A673 (cell line): ENCODE data around the gene CCDC197. TPM values are rescaled to one million over a fixed set of nuclear protein-coding genes. Genes with fewer than 3 reads are reported as not detected.

Experiments used
- BruUV-seq: library from RNA; stranded (reverse); fragments of 400-500 nt; replicated peaks from 2 replicates; lab custom pipeline; 2021; lab: Mats Ljungman, UMichigan
- CTCF ChIA-PET: fragments of 300-600 bp; sonication (Branson Sonifier 250); formaldehyde crosslinking; loops from one replicate; lab custom pipeline; 2022; ENCODE audit warnings: antibody characterized with exemption; lab: Charles Lee
- POLR2A ChIA-PET: fragments of 300-600 bp; sonication (Branson Sonifier 250); formaldehyde crosslinking; loops from one replicate; lab custom pipeline; 2022; ENCODE audit warnings: antibody characterized with exemption; ENCODE audit not compliant: low non-redundant PET; lab: Charles Lee
- DNase-seq: peaks from one replicate; pipeline ENCODE4 v3.0.0-alpha.2; 2015; ENCODE audit warnings: low spot score
- H3K27ac ChIP-seq: fragments of 200-600 bp; sonication (generic); 2 replicates; pipeline ENCODE4 v1.5.1; 2016; ENCODE audit warnings: mixed run types, low read depth, mild to moderate bottlenecking, mixed read lengths, antibody characterized with exemption, low read length; ENCODE audit not compliant: poor library complexity, severe bottlenecking
- H3K27me3 ChIP-seq: fragments of 200-600 bp; sonication (generic); replicated peaks from 2 replicates; pipeline ENCODE4 v1.6.1; 2017; ENCODE audit warnings: mixed run types, low read depth, mild to moderate bottlenecking, mixed read lengths, antibody characterized with exemption, low read length; ENCODE audit not compliant: insufficient read depth, poor library complexity
- H3K36me3 ChIP-seq: fragments of 200-600 bp; sonication (generic); 2 replicates; pipeline ENCODE4 v1.6.1; 2016; ENCODE audit warnings: mixed run types, mild to moderate bottlenecking, mixed read lengths, antibody characterized with exemption, low read length; ENCODE audit not compliant: insufficient read depth, poor library complexity, severe bottlenecking
- H3K4me1 ChIP-seq: fragments of 200-600 bp; sonication (generic); 2 replicates; pipeline ENCODE4 v1.6.1; 2017; ENCODE audit warnings: mixed run types, mild to moderate bottlenecking, mixed read lengths, antibody characterized with exemption, low read length; ENCODE audit not compliant: insufficient read depth, poor library complexity, severe bottlenecking
- H3K4me3 ChIP-seq: fragments of 200-600 bp; sonication (generic); 2 replicates; pipeline ENCODE4 v1.5.1; 2016; ENCODE audit warnings: low read depth, mixed run types, mild to moderate bottlenecking, mixed read lengths, low read length; ENCODE audit not compliant: poor library complexity, severe bottlenecking
- H3K9me3 ChIP-seq: fragments of 200-600 bp; sonication (generic); 2 replicates; pipeline ENCODE4 v1.6.1; 2016; ENCODE audit warnings: mixed run types, low read depth, mild to moderate bottlenecking, mixed read lengths, antibody characterized with exemption, low read length; ENCODE audit not compliant: poor library complexity, severe bottlenecking
- CTCF ChIP-seq: fragments of 300-800, 200-600 bp; sonication (generic); conservative IDR thresholded peaks from 2 replicates; pipeline ENCODE4 v1.5.1; 2017; ENCODE audit warnings: low read depth, mild to moderate bottlenecking, antibody characterized with exemption, low read length, moderate library complexity, mixed read lengths
- EZH2 ChIP-seq: fragments of 200-600 bp; sonication (generic); IDR thresholded peaks from 2 replicates; pipeline ENCODE4 v1.6.1; 2017; ENCODE audit warnings: borderline replicate concordance, low read depth, mild to moderate bottlenecking, mixed read lengths, antibody characterized with exemption, low read length; ENCODE audit not compliant: poor library complexity, severe bottlenecking
- intact Hi-C: fragments of 100-400 bp; cut with micrococcal nuclease; formaldehyde crosslinking; loops from one replicate; pipeline ENCODE4 v1.10.0; 2022; ENCODE audit not compliant: unreplicated experiment
- total RNA-seq: library from RNA; stranded (reverse); gene quantifications from 2 replicates; pipeline ENCODE4 v1.2.3, GENCODE V29; 2021

The CCDC197 gene
- total RNA-seq, 1 experiment from 2014 or later, result not detected

- POLR2A ChIA-PET, result no interaction called here
- CTCF ChIA-PET, result no interaction called here
- TF ChIP-seq EZH2, result no peak
- no peak for TF ChIP-seq CTCF
- Histone ChIP-seq H3K27me3 (no peaks in the 10 kb centered on the region), H3K4me3 (no peak overlapping the region), H3K27ac (no peak overlapping the region), H3K36me3 (no peaks in the 10 kb centered on the region), H3K4me1 (no peaks in the 10 kb centered on the region), H3K9me3 (no peaks in the 10 kb centered on the region)
- intact Hi-C loops, result no loop called here
- BruUV-seq, result no TSS peak
- no peak for DNase-seq
Observed at GRCh38 chr14:94040247-94040646, 43.1 kb downstream of the CCDC197 start.

GRCh38 chr14:94040796-94041195 lies 43.7 kb downstream of the CCDC197 start:
- no peak overlapping the region for H3K27ac ChIP-seq
- H3K4me1 ChIP-seq, result no peaks in the 10 kb centered on the region
- intact Hi-C loops, result no loop called here
- no peak overlapping the region for H3K4me3 ChIP-seq
- POLR2A ChIA-PET, result no interaction called here
- BruUV-seq, result no TSS peak
- H3K9me3 ChIP-seq, result no peaks in the 10 kb centered on the region
- TF ChIP-seq EZH2, result no peak
- TF ChIP-seq CTCF, result no peak
- no peaks in the 10 kb centered on the region for H3K27me3 ChIP-seq
- CTCF ChIA-PET, result no interaction called here
- peaks cover 4% of the 10 kb centered on the region for H3K36me3 ChIP-seq
- DNase-seq, result no peak

- H3K27me3 ChIP-seq, result no peaks in the 10 kb centered on the region
- intact Hi-C loops, result no loop called here
- H3K36me3 ChIP-seq, result peaks cover 4% of the 10 kb centered on the region
- H3K4me1 ChIP-seq, result no peaks in the 10 kb centered on the region
- CTCF ChIA-PET, result no interaction called here
- BruUV-seq, result no TSS peak
- H3K27ac ChIP-seq, result no peak overlapping the region
- no peak overlapping the region for H3K4me3 ChIP-seq
- no peak for DNase-seq
- H3K9me3 ChIP-seq, result no peaks in the 10 kb centered on the region
- no peak for TF ChIP-seq CTCF
- no peak for TF ChIP-seq EZH2
- POLR2A ChIA-PET, result interaction anchor here (0.6 kb wide), 1 partner anchor 895 kb away, joined by 3 read pairs; no protein-coding TSS in a partner anchor
Observed at GRCh38 chr14:94041551-94042346, 44.6 kb downstream of the CCDC197 start.
